ENCODE results near the gene STAT5A.
A peak's percentile ranks its signal among the peaks of the same experiment; 100 is the strongest.
"Not testable (repeated sequence)": the region's sequence is repeated elsewhere in the genome, so short reads cannot be mapped to it uniquely, and the experiment has no call there.

Gene STAT5A

DNA sequence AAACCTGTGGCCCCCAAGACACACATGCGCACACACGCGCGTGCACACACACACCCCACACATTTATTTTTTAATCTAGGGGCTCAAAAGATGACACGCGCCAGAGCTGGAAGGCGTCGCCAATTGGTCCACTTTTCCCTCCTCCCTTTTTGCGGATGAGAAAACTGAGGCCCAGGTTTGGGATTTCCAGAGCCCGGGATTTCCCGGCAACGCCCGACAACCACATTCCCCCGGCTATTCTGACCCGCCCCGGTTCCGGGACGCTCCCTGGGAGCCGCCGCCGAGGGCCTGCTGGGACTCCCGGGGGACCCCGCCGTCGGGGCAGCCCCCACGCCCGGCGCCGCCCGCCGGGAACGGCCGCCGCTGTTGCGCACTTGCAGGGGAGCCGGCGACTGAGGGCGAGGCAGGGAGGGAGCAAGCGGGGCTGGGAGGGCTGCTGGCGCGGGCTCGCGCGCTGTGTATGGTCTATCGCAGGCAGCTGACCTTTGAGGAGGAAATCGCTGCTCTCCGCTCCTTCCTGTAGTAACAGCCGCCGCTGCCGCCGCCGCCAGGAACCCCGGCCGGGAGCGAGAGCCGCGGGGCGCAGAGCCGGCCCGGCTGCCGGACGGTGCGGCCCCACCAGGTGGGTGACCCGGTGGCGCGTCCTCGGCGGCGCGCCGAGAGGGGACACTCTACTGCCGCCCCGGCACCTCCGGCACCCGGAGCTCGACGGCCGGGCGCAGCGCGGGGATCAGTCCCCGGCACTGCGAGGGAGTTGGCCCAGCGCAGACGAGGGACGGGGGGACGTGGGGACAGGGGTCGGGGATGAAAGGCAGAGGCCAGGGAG is at the start of gene STAT5A:
TSS of gene STAT5A (plus strand) at position 522 of the 826 bp plus-strand sequence. CDS start 914 bp downstream, outside the sequence.
- DNase-seq (ENCODE audit: low read depth in 2 of 2): peak; percentile 52 to 73

DNA sequence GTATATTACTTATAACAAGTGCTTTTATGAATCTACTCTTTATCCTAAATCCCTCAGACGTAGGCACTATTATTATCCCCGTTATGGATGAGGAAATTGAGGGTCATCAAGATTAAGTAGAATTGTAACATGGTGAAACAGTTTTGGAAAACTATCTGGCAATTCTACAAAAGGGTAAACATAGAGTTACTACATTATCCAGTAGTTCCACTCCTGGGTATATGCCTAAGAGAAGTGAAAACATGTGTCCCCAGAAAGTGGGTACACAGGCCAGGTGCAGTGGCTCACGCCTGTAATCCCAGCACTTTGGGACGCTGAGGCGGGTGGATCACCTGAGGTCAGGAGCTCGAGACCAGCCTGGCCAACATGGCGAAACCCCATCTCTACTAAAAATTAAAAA is 48.7 kb upstream of the STAT5A start:
- not testable (repeated sequence) for DNase-seq (ENCODE audit: low read depth in 2 of 2)

DNA sequence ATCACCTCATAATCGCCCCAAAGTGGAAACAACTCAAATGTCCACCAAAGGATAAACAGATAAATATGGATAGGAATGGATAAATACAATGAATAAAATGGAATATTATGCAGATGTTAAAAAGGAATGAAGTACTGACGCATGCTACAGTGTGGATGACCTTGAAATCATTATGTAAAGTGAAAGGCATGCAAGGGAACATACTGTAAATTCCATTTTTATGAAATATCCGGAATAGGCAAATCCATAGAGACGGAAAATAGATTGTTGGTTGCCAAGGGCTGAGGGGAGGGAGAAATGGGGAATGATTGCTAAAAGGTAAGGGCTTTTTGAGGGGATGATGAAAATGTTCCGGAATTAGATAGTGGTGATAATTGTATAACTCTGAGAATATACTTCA is 48.1 kb upstream of the STAT5A start:
- DNase-seq (ENCODE audit: low read depth in 2 of 2): no peak

DNA sequence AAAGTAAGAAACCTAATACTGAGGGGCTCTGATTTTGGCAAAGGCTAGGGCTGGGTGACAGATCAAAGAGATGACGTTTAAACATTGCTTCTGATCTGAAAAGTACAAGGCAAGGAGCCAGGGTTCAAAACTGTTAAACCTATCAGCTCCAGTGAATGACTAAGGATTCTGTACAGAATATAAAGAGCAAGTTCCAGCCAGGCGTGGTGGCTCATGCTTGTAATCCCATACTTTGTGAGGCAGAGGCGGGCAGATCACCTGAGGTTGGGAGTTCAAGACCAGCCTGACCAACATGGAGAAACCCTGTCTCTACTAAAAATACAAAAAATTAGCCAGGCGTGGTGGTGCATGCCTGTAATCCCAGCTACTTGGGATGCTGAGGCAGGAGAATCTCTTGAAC is 47.4 kb upstream of the STAT5A start:
- DNase-seq (ENCODE audit: low read depth in 2 of 2): not testable (repeated sequence)

DNA sequence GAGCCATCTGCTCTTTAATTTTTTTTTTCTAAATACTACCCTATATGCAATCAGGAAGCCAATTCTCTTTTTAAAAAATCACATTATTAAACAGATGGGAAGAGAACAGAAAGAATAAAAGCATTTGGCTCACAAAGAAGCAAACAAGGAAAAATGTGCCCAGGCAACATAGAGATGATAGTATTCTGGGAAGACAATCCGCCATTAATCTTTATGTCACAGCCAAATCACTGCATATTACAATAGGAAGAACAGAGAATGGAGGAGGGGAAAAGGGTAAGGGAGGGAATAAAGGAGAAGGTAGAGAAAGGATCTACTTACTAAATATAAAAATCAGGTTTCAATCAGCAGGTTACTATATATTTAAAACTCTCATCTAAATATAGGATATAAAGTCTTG is 46.4 kb upstream of the STAT5A start:
- DNase-seq (ENCODE audit: low read depth in 2 of 2): no peak

DNA sequence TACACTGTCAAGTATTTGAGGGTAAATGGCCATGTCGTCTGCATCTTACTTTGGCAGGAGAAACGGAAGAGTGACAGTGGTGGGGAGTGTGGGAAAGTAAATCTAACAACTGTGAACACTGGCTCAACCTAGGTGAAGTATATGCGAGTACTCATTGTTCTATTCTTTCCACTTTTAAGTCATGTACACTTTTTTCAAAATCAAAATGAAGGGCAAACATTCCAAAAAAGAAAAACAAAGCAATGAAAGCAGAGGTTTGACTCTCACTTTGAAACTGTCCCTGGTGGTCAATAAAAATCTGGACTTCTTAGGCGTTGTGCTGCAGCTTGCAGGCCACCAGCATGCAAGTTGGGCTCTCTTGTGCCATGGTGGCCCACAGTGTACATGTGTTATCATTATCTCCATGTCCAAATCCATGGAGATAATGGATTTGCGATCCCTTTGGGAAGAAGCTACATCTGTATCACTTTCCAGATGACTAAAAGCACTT is 44.8 kb upstream of the STAT5A start:
- DNase-seq (ENCODE audit: low read depth in 2 of 2): no peak

DNA sequence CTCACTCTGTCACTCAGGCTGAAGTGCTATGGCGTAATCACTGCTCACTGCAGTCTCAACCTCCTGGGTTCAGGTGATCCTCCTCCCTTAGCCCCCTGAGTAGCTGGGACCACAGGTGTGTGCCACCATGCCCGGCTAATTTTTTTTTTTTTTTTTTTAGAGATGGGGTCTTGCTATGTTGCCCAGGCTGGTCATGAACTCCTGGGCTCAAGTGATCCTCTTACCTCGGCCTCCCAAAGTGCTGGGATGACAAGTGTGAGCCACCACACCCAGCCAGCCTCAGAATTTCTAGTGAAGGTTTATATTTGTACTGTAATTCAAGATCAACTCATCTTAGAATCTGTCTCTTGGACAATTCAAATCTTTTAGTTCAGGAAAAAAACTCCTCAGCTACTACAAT is 44.2 kb upstream of the STAT5A start:
- not testable (repeated sequence) for DNase-seq (ENCODE audit: low read depth in 2 of 2)

DNA sequence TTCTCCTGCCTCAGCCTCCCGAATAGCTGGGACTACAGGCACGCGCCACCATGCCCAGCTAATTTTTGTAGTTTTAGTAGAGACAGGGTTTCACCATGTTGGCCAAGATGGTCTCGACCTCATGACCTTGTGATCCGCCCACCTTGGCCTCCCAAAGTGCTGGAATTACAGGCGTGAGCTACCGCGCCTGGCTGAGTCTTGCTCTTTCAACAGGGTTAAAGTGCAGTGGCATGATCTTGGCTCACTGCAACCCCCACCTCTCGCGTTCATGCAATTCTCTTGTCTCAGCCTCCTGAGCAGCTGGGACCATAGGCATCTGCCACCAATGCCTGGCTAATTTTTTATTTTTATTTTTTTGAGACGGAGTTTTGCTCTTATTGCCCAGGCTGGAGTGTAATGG is 43.1 kb upstream of the STAT5A start:
- not testable (repeated sequence) for DNase-seq (ENCODE audit: low read depth in 2 of 2)

DNA sequence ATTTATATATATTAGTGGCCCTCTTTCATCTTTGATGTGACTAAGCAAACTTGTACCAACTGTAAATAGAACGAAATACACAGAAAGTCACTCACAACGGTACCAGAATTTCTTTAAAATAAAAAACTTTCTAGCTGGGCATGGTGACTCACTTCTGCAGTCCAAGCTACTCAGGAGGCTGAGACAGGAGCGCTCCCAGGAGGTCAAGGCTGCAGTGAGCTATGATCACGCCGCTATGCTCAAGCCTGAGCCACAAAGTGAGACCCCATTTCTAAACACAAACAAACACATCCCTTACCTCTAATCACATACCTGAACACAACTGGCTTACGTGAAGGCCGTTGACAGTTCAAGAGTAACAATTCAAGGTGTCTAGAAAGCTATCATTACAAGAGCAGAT is 41.8 kb upstream of the STAT5A start:
- no peak for DNase-seq (ENCODE audit: low read depth in 2 of 2)

DNA sequence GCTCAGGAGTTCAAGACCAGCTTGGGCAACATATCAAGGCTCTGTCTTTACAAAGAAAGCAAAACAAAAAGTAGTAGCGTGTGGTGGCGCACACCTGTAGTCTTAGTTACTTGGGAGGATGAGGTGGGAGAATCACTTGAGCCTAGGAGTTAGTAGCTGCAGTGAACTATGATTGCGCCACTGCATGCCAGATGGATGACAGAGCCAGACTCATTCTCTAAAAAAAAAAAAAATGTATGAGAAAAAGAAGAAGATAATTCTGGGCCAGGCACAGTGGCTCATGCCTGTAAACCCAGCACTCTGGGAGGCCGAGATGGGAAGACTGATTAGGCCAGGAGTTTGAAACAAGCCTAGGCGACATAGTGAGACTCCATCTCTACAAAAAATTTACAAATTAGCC is 40.6 kb upstream of the STAT5A start:
- DNase-seq (ENCODE audit: low read depth in 2 of 2): no peak

DNA sequence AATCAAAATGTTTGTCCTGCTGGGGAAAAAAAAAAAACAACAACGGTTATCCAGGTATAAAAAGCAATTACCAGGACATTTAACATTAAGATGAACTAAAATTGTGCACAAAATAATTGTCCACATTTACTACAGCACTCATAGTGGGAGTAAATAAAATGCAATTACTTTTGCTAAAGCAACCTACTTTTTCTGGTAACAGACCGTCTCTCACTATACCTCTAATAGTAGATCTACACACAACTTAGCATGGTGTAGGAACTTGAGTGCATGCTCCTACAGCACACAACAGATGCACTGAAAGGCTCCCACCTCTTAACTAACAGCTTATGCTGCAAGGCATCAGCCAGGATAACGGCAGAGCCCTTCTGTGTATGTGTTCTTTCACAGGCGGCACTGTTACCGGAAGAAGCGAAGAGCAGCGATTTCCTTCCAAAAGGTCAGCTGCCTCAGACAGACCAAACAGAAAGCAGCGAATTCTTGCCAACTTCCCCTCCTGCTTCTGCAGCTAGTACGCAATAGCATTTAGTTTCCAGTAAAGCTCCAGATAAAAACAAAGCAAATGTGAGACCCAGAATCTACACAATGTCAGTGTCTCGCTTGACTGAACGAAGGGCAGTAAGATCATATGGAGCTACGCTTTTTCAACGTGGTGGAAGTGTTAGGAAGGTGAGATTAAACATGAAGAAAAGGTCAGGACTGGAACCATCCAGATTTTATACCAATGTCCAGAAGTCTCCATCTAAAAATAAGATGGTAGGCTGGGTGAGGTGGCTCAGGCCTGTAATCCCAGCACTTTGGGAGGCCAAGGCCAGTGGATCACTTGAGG is 39.7 kb upstream of the STAT5A start:
- peak; percentile 23 to 68 for DNase-seq (ENCODE audit: low read depth in 2 of 2)

DNA sequence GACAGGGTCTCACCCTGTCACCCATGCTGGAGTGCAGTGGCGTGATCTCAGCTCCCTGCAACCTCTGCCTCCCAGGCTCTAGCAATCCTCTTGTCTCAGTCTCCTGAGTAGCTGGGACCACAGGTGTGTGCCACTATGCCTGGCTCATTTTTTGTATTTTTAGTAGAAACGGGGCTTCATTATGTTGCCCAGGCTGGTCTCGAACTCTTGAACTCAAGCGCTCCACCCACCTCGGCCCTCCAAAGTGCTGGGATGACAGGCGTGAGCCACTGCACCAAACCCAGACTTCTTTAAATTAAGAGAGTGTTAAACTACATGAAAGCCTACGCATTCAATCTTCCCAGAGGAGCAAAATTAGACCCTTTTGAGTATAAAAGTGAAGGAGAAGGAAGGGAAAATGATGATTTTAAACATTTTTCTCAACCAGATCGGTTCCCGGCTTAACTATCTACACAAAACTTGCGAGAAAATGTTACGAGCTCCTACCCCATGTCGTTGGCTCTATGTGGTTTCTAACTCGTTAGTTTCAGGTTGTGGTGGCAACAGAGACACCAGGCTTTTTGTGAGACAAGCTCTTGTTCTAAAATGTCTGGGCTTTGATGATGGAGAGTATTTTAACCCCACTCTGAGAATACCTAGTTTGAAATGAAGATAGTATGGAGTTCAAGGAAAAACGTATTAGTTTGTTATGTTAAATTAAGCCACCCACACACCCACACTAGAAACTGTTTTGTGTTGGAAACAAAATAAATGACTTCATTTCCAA is 38.4 kb upstream of the STAT5A start:
- no peak for DNase-seq (ENCODE audit: low read depth in 2 of 2)

DNA sequence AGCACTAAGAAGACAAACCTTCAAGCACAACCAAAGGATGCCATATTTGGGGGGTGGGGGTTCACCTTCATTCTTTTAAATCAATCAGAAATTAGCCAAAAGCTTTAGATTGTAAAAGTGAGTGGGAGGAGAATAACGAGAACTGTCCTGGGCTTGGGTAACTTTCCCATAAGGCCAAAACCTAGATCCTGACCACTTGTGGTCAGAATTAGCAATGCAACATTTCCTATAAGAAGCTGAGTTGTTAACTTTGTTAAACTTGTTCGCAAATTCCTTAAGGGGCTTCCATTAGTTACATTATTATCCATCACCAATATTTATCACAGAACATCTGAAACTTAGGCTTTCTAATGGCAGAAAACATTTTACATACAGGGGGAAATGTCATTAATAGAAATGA is 37.2 kb upstream of the STAT5A start:
- DNase-seq (ENCODE audit: low read depth in 2 of 2): no peak

DNA sequence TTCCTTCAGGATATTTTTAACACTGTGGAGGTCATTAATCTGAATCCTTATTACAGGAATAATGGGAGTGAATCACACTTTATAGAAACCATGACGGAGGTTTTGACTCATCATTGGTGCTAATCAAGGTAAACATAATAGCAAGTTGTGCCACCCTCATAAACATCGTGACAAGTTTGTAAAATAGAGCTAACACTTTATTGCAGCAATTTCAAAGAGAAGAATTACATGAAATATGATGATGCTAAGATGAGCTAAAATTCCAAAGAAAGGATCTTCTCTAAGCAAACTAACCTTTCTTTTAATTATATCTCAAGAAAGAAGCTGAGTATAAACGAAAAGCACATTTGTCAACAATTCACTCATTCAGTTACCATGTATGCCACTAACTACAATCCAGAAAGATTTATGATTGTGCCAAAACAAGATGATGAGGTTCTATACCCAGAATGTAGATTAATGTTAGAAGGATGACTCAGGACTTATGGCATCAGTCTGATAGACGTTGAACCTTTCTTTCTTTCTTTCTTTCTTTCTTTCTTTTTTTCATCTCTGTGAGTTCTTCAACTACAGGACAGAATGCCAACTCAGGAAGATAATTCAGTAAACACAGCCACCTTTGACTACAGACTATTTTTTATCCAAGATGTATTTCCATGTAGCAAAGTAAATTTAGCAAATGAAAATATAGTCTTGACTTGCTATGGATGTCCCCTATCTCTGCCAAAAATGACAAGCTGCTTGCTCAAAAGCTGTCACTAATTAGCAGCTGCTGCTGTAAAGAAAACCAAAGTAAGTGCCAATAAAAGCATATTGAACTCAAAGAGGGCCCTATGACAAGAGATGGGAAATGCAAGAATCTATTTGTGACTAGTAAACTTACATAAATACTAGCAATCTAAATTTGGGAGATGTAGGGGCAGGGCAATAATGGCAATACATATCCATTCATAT is 35.4 kb upstream of the STAT5A start:
- no peak for DNase-seq (ENCODE audit: low read depth in 2 of 2)

DNA sequence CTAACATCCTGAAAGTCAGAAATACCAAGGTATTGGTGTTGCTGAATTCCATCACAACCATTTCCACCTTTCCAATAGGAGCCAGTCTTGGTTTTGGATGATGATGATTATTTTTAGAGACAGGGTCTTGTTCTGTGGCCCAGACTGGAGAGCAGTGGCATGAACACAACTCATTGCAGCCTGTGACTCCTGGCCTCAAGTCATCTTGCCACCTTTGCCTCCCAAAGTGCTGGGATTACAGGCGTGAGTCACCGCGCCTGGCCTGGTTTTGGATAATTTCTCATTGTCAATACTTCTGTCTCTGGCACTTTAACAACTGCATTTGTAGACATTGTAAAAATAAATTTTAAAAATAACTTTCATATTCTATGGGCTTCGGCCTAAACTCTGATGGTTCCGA is 34.7 kb upstream of the STAT5A start:
- DNase-seq (ENCODE audit: low read depth in 2 of 2): no peak

DNA sequence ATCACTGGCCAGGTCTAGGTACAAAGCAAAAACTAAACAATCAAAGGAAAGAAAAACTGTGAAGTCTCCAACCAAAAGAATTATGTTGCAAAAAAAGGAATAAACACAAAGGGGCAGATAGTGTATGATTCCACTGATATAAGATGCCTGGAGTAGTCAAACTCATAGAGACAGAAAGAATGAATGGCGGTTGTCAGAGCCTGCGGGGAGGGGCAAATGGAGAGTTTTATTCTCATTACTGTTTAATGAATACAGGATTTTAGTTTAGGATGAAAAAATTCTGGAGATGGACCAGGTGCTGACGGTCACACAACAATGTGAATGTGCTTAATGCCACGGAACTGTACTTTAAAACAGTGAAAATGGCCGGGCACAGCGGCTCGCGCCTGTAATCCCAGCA is 32.9 kb upstream of the STAT5A start:
- DNase-seq (ENCODE audit: low read depth in 2 of 2): no peak

DNA sequence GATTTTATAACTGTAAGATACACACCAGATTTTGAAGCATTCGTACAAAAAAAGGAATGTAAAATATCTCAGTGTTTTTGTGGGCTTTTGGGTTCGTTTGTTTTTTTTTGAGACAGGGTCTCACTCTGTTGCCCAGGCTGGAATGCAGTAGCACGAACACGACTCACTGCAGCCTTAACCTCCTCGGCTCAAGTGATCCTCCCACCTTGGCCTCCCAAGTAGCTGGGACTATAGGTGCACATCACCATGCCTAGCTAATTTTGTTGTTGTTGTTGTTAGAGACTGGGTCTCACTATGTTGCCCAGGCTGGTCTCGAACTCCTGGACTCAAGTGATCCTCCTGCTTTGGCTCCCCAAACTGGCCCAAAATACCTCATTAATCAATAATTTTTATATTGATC is 28.0 kb upstream of the STAT5A start:
- DNase-seq (ENCODE audit: low read depth in 2 of 2): no peak

DNA sequence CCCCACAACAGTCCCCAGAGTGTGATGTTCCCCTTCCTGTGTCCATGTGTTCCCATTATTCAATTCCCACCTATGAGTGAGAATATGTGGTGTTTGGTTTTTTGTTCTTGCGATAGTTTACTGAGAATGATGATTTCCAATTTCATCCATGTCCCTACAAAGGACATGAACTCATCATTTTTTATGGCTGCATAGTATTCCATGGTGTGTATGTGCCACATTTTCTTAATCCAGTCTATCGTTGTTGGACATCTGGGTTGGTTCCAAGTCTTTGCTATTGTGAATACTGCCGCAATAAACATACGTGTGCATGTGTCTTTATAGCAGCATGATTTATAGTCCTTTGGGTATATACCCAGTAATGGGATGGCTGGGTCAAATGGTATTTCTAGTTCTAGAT is 23.9 kb upstream of the STAT5A start:
- not testable (repeated sequence) for DNase-seq (ENCODE audit: low read depth in 2 of 2)

DNA sequence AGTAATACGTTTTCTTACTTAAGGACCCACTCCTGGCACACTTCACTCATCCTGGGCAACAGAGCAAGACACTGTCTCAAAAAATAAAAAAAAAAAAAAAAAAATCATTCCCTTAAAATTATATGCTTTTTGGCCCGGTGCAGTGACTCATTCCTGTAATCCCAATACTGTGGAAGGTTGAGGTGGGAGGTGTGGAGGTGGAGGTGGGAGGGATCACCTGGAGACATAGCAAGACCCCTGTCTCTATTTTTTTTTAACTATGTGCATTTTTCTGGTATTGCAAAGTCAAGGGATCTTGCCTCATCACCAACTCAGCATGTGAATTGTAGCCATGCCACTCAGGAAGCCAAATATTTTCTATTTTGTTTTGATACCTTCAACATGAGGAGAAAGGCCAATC is 21.8 kb upstream of the STAT5A start:
- no peak for DNase-seq (ENCODE audit: low read depth in 2 of 2)

DNA sequence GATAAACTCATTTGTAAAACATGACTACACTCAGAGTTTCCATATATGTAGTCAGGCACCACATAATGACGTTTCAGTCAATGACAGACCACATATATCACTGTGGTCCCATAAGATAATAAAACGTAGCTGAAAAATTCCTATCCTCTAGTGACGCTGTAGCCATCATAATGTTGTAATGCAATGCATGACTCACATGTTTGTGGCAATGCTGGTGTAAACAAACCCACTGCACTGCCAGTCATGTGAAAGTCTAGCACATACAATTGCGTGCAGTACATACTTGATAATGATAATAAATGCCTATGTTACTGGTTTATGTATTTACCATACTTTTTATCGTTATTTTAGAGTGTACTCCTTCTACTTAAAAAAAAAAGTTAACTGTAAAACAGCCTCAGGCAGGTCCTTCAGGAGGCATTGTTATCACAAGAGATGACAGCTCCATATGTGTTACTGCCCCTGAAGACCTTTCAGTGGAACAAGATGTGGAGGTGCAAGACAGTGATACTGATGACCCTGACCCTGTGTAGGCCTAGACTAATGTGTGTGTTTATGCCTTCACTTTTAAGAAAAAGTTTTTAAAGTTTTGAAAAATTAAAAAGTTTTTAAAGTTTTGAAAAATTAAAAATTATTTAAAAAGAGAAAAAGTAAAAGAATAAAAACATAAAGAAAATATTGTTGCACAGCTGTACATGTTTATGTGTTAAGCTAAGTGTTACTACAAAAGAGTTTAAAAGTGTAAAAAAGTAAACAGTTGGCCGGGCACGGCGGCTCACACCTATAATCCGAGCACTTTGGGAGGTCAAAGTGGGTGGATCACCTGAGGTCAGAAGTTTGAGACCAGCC is 21.2 kb upstream of the STAT5A start:
- peak in 1 of 2 donors; percentile 36 for DNase-seq (ENCODE audit: low read depth in 2 of 2)

Data from stimulated activated CD4-positive, alpha-beta T cell treated with anti-CD3 and anti-CD28 coated beads, Interleukin-1b, Interleukin-23, amount 100 ng/mL, for 4 hours (primary cell).